ENCODE results near the gene SLX4IP.

GRCh38 chr20:10572853-10573252 is 137.7 kb downstream of the SLX4IP start:
- TF ChIP-seq ZNF785 (tag by site-specific recombination; IDR thresholded peaks at IDR 0.05) (no peak), ZNF2 (tag by site-specific recombination; IDR thresholded peaks at IDR 0.05) (no peak), CTCF (tag by site-specific recombination; IDR thresholded peaks at IDR 0.05) (no peak), HIC1 (tag by site-specific recombination; IDR thresholded peaks at IDR 0.05) (no peak), ZNF140 (tag by site-specific recombination; IDR thresholded peaks at IDR 0.05) (no peak), ZNF350 (tag by site-specific recombination; IDR thresholded peaks at IDR 0.05) (no peak), ZNF274 (IDR thresholded peaks at IDR 0.05; ENCODE audit: low read length) (no peak), ZNF274 (tag by site-specific recombination; IDR thresholded peaks at IDR 0.05; ENCODE audit: borderline replicate concordance) (no peak), PRDM1 (tag by site-specific recombination; IDR thresholded peaks at IDR 0.05) (no peak), SCRT2 (tag by site-specific recombination; IDR thresholded peaks at IDR 0.05) (no peak), ZNF677 (tag by site-specific recombination; IDR thresholded peaks at IDR 0.05) (no peak)

All from HEK293 (cell line).